GM18511 (cell line): ENCODE results near the gene TLCD3B.
"Not testable (repeated sequence)": the region's sequence is repeated elsewhere in the genome, so short reads cannot be mapped to it uniquely, and the experiment has no call there.

ENCODE experiments used
- ATAC-seq: cut with Tn5 transposase; IDR thresholded peaks from one replicate; pipeline ENCODE4 v1.9.1; 2021; ENCODE audit warnings: mild to moderate bottlenecking, moderate library complexity; ENCODE audit not compliant: unreplicated experiment

Gene TLCD3B

DNA sequence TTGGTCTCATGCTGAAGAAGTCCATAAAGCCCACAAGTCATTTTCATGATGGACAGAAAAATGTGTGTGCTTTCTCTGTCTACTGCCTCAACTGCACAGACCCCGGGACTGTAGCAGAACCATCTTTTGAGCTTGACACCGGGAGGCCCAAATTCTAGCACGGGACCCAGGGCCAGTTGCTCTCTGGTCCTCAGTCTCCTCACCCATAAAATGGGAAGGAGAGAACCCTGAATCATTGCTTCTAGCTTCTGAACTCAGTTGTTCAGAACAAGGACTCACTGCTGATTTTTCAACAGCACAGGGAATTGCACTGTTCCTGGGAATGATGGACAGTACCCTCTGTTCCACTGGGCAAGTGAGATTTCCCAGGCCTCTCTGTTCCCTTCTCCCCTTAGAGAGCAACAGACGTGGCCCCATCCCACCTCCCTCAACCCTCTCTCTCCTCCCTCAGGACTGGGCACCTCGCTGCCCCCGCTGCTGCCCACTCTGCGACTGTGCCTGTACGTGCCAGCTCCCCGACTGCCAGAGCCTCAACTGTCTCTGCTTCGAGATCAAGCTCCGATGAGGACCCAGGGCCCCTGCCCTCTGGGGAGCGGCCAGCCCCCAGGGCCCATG lies 32.3 kb upstream of the TLCD3B start:
- ATAC-seq: no peak

DNA sequence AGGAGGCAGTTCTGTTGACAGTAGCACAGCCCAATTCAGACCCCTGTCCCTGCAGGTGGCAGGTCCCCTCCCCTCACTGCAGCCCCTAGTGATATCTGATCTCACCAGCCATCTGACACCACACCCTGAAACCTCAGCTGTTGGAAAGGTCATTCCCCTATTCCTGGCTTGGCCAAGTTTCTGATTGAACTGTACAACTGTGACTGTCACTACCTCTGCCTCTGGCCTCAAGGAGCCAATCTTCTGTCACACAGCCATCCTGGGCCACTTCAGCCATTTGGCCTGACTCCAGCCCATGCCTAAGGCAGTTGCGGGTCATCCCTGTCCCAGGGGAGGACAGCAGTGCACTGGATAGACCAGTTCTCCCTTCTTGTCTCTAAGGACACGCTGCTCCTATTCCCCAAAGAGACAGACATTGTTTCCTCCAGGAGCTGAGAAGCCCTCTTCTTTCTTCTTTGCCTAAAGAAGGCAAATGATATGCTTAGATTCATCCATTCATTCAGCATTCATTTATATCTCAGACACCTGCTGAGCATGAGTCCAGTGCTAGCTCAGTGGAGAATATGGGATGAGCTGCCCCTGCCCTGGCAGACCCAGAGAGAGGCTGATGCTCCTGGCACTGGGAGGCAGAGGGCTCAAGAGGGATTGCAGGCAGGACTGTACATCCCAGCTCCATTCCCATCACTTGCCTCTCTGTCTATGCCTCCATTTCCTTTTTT lies 29.9 kb upstream of the TLCD3B start:
- no peak for ATAC-seq

DNA sequence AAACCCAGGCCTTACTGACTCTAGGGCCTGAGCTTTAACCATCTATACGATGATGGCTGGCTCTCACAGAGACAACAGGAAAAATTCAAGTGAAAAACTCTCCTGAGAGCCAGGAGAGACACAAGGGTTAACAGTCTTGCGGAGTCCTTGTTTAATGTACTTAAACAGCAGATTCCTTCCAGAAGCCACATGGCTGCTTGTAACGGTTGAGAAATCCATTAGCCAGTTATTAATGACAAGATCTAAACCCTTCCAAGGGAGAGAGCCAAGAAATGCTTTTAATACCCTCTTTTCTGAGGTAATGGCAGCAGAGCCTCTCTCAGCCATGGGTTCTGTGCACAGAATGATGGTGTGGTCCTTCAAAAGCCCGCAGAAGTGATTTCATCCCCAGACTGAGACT lies 29.3 kb upstream of the TLCD3B start:
- ATAC-seq: no peak

DNA sequence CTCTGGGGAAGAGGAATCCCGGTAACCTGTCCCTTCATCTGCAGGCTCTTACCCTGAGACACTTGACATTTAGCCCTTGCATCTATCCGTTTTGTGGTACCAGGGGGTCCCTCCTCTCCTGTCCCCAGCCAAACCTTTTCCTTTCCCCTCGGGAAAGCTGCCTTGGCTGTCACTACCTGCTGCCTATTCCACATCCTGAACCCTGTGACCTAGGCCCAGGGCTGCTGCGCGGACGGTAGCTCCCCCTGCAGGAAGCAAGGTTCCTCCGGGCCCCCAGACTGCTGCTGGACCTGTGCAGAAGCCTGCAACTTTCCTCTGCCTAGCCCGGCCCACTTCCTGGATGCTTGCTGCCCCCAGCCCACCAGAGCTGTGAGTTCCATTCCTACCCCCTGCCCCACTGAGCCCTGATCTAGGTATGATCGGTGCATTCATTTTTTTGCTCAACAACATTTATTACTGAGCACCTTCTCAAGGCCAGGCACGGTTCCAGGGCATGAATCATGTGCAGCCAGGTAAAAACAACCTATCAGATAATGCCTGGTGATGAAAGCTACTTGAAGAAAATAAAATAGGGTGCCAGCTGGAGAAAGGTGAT lies 24.0 kb upstream of the TLCD3B start:
- no peak for ATAC-seq

DNA sequence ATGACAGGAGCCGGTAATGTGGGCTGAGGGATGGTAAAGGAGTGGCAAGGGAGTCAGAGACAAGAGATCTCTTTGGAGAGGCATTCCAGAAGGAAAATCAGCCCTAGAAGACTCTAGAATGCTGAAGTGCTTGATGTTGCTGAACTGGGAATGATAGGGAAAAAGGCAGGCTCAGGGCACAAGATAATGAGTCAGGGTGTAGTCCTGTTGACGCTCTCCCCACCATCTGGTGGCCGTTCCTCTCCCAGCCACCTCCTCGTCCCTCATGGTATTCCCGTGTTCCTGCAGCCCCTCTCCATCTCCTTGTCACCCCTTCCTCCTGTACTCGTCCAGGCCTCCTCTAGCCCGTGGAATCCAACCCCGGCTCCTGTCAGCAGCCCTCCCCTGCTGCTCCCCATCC lies 23.4 kb upstream of the TLCD3B start:
- no peak for ATAC-seq

DNA sequence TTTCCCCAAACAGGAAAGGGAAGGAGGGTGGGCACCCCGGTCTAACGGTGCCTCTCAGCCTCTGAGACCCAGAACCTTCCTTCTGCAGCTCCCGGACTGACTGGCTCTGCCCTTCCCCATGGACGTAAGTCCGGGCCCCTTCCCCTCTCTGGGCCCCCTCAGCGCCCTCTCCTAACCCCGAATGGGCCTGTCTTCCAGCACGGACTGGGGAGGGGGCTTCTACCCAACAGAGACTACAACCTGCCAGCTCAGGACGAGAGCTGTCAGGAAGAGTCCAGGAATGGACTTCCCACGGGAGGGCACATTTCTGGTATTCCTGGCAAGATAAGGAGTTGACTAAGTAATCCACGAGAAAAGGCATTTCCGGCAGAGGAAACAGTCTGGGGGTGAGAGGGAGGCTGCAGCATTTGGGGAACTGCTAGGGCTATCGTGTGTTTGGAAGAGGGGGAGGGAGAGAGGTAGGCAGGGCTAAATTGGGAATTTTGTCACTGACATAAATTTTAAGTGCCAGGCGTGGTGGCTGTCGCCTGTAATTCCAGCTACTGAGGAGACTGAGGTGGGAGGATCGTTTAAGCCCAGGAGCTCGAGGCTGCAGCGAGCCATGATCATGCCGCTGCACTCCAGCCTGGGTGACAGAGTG lies 22.4 kb upstream of the TLCD3B start:
- ATAC-seq: peak; percentile 13

DNA sequence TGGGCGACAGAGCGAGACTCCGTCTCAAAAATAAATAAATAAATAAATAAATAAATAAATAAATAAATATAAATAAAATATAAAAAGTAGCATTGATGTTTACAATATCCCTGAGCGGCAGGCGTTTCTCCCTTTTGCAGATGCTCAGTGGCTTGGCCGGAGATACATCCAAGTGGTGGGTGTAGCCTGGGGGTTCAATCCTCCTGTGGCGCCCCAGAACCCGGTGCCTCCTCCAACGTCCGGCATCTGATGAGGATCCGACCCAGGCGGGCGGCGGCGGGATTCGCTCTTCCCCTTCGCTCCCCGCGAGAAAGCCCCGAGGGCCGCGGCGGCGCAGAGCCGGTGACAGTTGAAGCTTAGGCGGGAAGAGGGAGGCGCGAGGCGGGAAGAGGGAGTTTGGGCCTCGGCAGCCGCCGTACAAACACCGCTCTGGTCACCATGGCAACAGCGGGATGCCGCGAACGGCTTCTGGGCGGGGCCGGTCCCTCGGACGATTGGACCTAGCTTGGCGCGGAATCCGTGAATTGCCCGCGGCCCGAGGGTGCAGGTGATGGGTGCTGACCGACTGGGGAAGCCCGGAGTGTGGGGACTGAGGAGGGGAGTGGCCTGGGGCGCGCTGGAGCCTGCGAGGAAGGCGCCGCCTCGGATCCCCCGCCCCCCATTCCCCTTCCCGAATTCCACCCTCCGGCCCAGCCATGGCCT lies 21.8 kb upstream of the TLCD3B start:
- peak; percentile 65 for ATAC-seq

DNA sequence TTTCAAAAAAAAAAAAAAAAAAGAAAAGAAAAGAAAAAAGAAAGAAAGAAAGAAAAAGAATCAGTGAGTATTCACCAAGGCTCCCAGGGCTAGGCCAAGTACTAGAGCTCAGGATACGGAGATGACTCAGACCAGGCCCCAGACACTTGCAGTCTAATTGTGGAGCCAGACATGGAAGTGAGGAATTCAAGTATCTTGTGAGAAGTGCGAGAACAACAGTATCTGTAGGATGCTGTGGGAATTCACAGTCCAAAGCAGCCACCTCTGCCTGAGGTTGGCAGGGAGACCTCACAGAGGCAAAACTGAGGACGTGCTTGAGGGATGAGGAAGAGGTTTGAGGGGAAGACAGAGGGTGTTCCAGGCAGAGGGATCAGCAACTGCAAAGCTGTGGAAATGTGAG lies 20.4 kb upstream of the TLCD3B start:
- no peak for ATAC-seq

DNA sequence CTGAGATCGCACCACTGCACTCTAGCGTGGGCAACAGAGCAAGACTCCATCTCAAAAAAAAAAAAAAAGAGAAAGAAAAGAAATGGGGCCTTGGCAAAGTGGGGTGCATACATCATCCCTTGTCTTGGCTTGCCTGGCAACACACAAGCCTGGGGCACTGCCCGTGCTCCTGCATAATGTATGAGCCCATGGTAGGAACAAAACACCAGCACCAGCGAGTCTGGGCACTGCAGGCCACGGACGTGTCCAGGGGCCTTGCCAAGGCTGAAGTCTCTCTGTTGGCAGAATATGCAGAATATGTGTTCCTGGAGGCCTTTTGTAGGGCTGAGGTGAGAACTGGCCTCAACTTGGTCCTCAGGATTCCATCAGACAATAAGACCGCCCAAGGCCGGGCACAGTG lies 18.8 kb upstream of the TLCD3B start:
- ATAC-seq: no peak

DNA sequence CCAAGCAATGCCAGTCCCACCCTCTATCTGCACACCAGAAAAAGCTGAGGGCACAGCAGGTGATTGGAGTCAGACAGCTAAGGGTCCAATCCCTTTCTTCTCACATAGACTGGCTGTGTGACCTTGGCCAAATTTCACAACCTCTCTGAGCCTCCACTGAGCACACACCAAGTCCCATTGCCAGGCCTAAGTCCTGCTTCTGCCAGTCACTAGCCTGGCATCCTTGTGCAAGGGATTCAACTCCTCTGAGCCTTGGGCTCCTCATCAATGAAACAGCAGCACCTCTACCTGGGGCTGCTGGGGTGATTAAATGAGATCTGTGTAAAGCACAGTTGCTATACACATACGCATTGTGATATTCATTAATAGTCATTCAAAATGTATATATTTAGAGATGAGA lies 15.5 kb upstream of the TLCD3B start:
- no peak for ATAC-seq

DNA sequence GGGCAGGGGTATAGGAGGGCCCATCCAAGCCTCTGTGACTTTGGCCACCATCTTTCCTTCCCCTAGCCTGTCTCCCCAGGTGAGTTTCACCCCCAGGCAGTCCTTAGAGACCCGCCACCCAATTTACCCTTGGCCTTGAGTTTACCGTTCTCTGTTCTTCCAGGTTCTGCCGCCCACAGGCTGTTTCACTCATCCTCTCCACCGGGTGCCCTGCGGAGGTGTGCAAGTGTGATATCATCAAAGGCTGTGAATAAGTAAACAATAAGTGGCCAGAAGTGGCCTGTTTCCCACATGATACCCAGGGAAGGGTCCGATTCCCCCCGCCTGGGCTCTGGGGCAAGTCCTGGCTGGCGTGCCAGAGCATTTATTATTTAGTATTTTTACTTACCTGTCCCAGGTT lies 15.1 kb upstream of the TLCD3B start:
- ATAC-seq: no peak

DNA sequence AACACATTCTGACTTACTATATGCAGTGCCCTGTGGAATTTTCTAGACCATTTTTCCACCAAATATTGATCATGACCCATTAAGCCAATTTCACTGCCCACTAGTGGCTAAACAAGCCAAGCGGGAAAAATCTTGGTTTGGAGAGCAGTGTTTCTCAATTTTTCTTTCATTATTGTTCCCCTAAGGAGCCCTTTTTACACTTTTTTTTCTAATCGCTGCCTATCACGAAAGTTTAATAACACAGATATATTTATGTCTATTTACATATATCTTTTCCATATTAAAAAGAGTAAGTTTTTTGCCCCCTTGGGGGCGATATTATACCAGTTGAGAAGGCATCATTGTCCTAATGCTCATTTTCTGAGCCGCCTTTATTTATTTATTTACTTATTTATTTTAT lies 10.8 kb upstream of the TLCD3B start:
- ATAC-seq: no peak

DNA sequence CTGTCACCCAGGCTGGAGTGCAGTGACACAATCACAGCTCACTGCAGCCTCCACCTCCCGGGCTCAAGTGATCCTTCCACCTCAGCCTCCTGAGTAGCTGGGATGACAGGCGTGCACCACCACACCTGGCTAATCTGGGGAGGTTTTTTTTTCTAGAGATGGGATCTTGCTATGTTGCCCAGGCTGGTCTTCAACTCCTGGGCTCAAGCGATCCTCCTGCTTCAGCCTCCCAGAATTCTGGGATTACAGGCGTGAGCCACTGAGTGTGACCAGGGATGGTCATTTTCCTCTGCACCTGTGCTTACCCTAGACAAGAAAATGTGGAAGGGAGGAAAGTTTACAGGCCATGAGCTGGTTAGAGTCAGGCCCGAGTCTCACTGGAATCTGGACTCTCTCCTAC lies 9.6 kb upstream of the TLCD3B start:
- ATAC-seq: not testable (repeated sequence)

DNA sequence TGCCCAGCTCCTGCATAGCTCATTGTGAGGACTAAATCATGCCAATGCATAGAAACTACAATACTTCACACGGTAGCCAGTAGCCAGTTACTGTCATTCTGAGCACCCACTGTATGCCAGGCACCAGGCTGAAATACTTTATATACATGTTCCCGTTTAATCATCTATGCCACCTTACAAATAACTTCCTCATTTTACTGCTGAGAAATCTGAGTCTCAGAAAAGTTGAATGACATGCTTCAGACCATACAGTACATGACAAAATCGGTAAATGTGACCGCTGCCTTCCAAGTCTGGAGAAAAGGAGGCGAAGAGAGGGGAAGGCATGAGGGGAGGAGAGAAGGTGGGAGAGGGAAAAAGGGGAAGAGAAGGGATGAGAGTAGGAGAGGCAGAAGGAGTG lies 9.2 kb upstream of the TLCD3B start:
- no peak for ATAC-seq

DNA sequence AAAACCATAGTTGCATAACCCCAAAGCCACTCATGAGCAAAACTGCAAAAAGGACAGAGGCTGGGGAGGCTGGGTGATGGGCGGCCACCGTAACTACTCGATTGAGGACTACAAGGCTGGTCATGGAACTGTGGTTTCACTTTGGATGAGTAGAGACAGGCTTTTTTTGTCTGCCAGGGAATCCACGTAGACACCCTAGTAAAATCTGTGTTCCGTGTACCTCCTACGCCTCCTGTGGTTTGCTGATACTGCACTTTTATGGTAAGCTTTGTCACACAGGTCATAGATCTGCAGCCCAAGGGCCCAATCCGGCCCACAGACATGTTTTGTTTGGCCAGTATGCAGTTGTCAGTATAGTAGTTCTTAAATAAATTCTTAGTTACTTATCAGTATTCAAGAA lies 2.2 kb upstream of the TLCD3B start:
- no peak for ATAC-seq

DNA sequence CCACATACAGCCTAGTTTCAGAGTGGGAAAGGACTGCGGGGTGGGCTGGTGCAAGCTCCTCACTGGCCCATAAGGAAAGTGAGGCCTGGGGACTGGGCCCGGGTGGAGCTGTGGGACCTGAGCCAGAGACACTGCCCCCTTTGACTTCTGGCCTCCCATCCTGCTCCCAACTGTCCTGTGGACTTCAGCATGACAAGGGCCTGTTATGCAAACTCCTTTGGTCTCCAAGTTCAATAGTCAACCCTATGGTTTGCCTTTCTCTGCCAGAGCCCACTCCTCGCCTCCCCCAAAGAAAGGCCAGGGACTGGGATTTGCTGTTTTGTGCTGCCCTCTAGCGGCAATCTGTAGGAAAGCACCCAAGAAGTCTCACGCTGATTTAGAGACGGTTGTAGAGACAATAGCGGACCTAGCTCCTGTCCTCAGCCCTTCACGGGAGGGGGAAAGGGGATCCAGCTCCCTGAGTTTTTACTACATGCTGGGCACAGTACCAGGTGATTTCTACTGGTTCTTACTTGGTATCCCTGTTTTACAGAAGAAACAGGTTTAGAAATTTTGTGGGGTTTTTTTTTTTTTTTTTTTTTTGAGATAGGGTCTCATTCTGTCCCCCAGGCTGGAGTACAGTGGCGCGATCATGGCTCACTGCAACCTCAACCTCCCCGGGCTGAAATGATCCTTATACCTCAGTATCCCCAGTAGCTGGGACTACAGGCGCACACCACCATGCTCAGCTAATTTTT lies 1.2 kb upstream of the TLCD3B start:
- ATAC-seq: no peak

DNA sequence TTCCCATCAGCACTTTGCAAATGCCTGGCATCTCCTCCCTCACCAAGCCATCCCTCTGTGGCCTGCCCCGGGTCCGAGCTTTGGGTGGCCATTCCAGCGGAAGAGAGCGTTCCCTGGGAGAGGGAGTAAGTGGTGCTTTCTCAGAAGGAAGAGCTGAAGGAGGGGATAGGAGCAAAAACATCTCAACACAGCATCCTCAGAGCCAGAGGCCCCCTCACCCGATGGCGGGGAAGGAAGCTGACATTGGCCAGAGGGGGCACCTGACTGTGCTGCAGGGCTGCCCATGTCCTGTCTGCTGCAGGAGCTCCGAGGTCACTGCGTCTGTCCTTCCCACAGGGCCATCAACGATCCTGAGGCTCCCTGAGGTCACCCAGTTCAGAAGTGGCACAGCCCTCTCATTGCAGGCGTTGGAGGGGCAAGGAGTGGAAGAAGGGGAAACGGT lies 427 bp upstream of the TLCD3B start:
- no peak for ATAC-seq

DNA sequence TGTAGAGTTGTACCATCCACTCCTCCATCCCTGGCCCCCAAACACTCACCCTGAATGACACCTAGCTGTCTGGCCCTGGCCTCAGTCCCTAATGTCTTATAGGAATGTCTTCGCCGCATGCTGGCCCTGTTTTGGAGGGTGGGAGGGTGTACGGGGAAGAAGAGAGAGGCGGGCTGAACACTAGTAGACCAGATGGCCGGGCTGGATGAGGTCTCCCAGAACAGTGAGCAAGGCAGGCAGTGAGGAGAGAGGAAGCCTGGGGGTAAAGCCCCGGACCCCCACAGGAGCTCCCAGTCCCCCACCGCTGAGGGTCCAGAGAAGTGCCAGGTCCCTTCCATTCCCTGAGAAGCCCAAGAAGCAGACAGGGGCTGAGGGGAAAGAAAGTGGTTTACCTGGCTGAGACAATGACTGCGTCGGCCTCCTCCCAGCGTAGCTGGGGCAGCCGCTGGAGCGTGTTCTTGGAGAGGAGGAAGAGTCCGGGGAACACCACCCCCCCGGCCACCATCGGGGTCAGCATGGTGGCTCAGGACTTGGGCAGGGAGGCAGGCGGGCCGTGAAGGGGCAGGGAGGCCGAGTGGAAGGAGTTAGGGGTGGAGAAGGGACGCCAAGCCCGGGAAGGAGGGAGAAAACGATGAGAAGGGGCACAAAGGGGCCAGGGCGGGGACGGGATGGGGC lies 923 bp downstream of the TLCD3B start:
- no peak for ATAC-seq

DNA sequence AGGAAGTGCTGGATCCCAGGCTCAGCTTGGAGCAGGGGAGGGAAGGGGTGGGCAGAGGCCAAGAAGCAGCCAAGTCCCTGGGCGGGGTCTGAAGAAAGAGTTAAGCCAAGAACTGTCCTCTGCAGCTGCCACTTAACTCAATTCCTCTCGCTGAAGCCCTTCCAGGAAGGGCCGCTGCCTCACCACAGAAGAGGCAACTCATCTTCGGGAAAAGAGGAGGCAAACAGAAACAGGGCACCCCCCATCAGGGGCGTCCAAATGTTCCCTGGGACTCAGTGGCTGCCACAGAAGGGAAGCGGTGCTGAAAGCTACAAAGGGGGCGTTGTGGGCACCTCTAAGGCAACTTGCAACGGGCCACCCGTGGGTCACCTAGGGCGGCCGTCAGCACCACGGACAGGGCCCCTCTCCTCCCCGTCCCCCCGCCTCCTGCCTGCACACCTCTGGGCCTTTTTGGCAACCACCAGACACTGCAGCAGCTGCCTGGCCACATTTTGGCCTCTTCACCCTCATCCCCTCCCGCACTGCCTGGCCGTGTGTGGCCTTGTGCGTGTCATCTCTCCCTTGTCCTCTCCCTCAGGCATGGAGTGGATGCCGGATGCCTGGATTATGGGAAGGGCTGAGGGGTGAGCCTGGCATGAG lies 2.5 kb downstream of the TLCD3B start:
- no peak for ATAC-seq
